ENCODE measurements around the gene ACER2. TPM values are rescaled to one million over a fixed set of nuclear protein-coding genes. Genes with fewer than 3 reads are reported as not detected.

The ACER2 gene
- total and polyA plus RNA-seq, 2 of the 8 experiments (the other 6 are each of a cell fraction or from before 2014, with no cell fraction given), result 7.4 to 8.8 TPM

GRCh38 chr9:19457693-19458009 is 48.8 kb downstream of the ACER2 start (continued):
- no peak for TF ChIP-seq CHD7 (IDR thresholded peaks at IDR 0.05; ENCODE audit: insufficient replicate concordance, low read length)
- no peak for TF ChIP-seq SP2 (IDR thresholded peaks at IDR 0.05; ENCODE audit: low read length)
- no peak for TF ChIP-seq CHD1 (IDR thresholded peaks at IDR 0.05; ENCODE audit: low read depth, low read length)
- TF ChIP-seq SUZ12 (IDR thresholded peaks at IDR 0.05; ENCODE audit: low read length), result no peak
- no peak for TF ChIP-seq ATF2 (IDR thresholded peaks at IDR 0.05; ENCODE audit: low read length)
- TF ChIP-seq ASH2L (IDR thresholded peaks at IDR 0.05; ENCODE audit: low read length), result no peak

Measured in H1 (cell line).